Calu3 (cell line): ENCODE data around the gene KCNQ4. TPM values are rescaled to one million over a fixed set of nuclear protein-coding genes. Genes with fewer than 3 reads are reported as not detected.

Experiments used
- BruUV-seq: library from RNA; stranded (reverse); fragments of 400-500 nt; replicated peaks from 2 replicates; lab custom pipeline; 2021; lab: Mats Ljungman, UMichigan
- CTCF ChIA-PET: fragments of 300-600 bp; sonication (Branson Sonifier 250); formaldehyde crosslinking; loops from one replicate; lab custom pipeline; 2022; ENCODE audit warnings: antibody characterized with exemption; lab: Charles Lee
- DNase-seq: peaks from one replicate; pipeline ENCODE4 v3.0.0; 2022
- H3K27ac Mint-ChIP-seq: one replicate; pipeline ENCODE4 v1.8.0; 2022; ENCODE audit warnings: mixed read lengths; ENCODE audit not compliant: unreplicated experiment
- H3K27me3 Mint-ChIP-seq: one replicate; pipeline ENCODE4 v1.8.0; 2022; ENCODE audit warnings: mixed read lengths; ENCODE audit not compliant: unreplicated experiment
- H3K36me3 Mint-ChIP-seq: one replicate; pipeline ENCODE4 v1.8.0; 2022; ENCODE audit warnings: mild to moderate bottlenecking, moderate library complexity, mixed read lengths; ENCODE audit not compliant: insufficient read depth, unreplicated experiment
- H3K4me1 Mint-ChIP-seq: one replicate; pipeline ENCODE4 v1.8.0; 2022; ENCODE audit warnings: mild to moderate bottlenecking, low read depth, mixed read lengths; ENCODE audit not compliant: unreplicated experiment
- H3K4me3 Mint-ChIP-seq: one replicate; pipeline ENCODE4 v1.8.0; 2022; ENCODE audit warnings: mild to moderate bottlenecking, low read depth, moderate library complexity, mixed read lengths; ENCODE audit not compliant: unreplicated experiment
- H3K9me3 Mint-ChIP-seq: one replicate; pipeline ENCODE4 v1.8.0; 2022; ENCODE audit warnings: low read depth, mixed read lengths; ENCODE audit not compliant: unreplicated experiment
- CTCF ChIP-seq: fragments of 200-600 bp; IDR thresholded peaks from one replicate; pipeline ENCODE4 v1.8.0; 2022; ENCODE audit warnings: antibody characterized with exemption; ENCODE audit not compliant: unreplicated experiment
- intact Hi-C: fragments of 100-400 bp; cut with micrococcal nuclease; formaldehyde crosslinking; loops from one replicate; pipeline ENCODE4 v1.10.0; 2022; ENCODE audit not compliant: unreplicated experiment
- total RNA-seq: library from RNA; stranded (reverse); gene quantifications from 2 replicates; pipeline ENCODE4 v1.2.3, GENCODE V29; 2022

The KCNQ4 gene
- total RNA-seq, 1 experiment from 2014 or later, result 0.92 TPM

DNA sequence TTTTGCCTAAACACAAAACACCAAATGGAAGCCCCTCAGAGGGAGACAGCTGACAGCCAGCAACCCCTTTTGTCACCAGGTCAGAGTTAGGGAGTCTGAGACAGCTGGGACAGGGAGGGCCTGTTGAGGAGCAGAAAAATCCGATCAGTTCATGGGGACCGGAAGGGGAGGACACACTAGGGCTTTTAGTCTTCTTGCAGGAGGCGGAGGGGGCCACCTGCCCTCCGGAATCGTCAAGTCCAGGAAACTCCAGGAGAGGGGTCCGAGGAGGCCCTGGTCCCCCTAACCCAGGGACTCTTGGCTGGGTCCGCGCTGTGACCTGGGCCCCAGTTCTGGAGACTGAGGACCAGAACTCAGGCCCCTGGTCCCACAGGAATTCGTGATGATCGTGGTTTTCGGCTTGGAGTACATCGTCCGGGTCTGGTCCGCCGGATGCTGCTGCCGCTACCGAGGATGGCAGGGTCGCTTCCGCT lies 34.2 kb downstream of the KCNQ4 start:
- Mint-ChIP-seq H3K9me3 (no peaks in the 10 kb centered on the region), H3K4me1 (no peaks in the 10 kb centered on the region), H3K36me3 (no peaks in the 10 kb centered on the region), H3K27me3 (peaks cover 28% of the 10 kb centered on the region), H3K4me3 (no peak overlapping the region), H3K27ac (no peak overlapping the region)
- CTCF ChIA-PET, result no interaction called here
- DNase-seq, result no peak
- no peak for TF ChIP-seq CTCF
- no TSS peak for BruUV-seq
- intact Hi-C loops, result no loop called here

DNA sequence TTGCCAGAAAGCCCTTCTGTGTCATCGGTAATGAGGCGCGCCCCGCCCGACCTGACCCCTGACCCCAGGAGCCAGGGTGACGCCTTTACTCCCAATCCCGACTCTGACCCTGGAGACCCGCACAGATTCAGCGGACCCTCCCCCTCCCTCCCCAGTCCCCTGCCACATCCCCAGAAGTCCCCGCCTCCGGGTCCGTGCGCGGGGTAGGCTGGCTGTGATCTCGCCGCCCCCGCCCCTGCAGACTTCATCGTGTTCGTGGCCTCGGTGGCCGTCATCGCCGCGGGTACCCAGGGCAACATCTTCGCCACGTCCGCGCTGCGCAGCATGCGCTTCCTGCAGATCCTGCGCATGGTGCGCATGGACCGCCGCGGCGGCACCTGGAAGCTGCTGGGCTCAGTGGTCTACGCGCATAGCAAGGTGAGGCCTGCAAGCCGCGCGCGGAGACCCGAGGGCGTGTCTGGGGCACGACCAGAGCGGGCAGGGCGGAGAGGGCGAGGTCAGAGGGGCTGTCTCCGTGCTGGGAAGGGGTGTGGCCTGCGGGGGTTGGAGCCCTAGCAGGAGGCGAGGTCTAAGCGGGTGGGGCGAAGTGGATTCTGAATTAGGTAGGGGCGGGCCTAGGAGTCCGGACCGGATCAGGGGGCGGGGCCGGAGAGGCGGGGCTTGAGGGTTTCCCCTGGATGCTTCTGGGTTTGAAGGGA lies 34.8 kb downstream of the KCNQ4 start:
- CTCF ChIA-PET, result no interaction called here
- no TSS peak for BruUV-seq
- peaks cover 22% of the 10 kb centered on the region for H3K27me3 Mint-ChIP-seq
- no peak for DNase-seq
- TF ChIP-seq CTCF, result no peak
- H3K9me3 Mint-ChIP-seq, result no peaks in the 10 kb centered on the region
- intact Hi-C loops, result no loop called here
- H3K4me3 Mint-ChIP-seq, result no peak overlapping the region
- H3K27ac Mint-ChIP-seq, result no peak overlapping the region
- no peaks in the 10 kb centered on the region for H3K36me3 Mint-ChIP-seq
- no peaks in the 10 kb centered on the region for H3K4me1 Mint-ChIP-seq

- CTCF ChIA-PET, result no interaction called here
- Mint-ChIP-seq H3K27me3 (peaks cover 20% of the 10 kb centered on the region), H3K4me1 (no peaks in the 10 kb centered on the region), H3K4me3 (no peak overlapping the region), H3K27ac (no peak overlapping the region), H3K36me3 (no peaks in the 10 kb centered on the region), H3K9me3 (no peaks in the 10 kb centered on the region)
- TF ChIP-seq CTCF, result no peak
- no TSS peak for BruUV-seq
- no peak for DNase-seq
- intact Hi-C loops, result no loop called here
These were observed 35.5 kb downstream of the KCNQ4 start for GRCh38 chr1:40819101-40819500.

- no peak overlapping the region for H3K4me3 Mint-ChIP-seq
- no TSS peak for BruUV-seq
These were observed 36.7 kb downstream of the KCNQ4 start for GRCh38 chr1:40820251-40820797.

More at GRCh38 chr1:40820251-40820797, 36.7 kb downstream of the KCNQ4 start:
- Mint-ChIP-seq H3K36me3 (no peaks in the 10 kb centered on the region), H3K27me3 (peaks cover 20% of the 10 kb centered on the region), H3K9me3 (no peaks in the 10 kb centered on the region), H3K27ac (no peak overlapping the region), H3K4me1 (no peaks in the 10 kb centered on the region)
- intact Hi-C loops, result no loop called here
- no peak for TF ChIP-seq CTCF
- no peak for DNase-seq
- CTCF ChIA-PET, result no interaction called here
